GM21825 (cell line): ENCODE data around the gene CHRNG.
"Not testable (repeated sequence)": the region's sequence is repeated elsewhere in the genome, so short reads cannot be mapped to it uniquely, and the experiment has no call there.

Experiments used
- ATAC-seq: cut with Tn5 transposase; IDR thresholded peaks from one replicate; pipeline ENCODE4 v1.9.1; 2021; ENCODE audit warnings: mild to moderate bottlenecking, moderate library complexity; ENCODE audit not compliant: unreplicated experiment

The CHRNG gene

GRCh38 chr2:232543491-232543890 lies 4.0 kb downstream of the CHRNG start:
- no peak for ATAC-seq

GRCh38 chr2:232543928-232544631 lies 4.6 kb downstream of the CHRNG start:
- no peak for ATAC-seq

- ATAC-seq, result no peak
These were observed 5.2 kb downstream of the CHRNG start for GRCh38 chr2:232544674-232545073.

- ATAC-seq, result no peak
These were observed 6.3 kb downstream of the CHRNG start for GRCh38 chr2:232545511-232546375.

GRCh38 chr2:232547991-232548390 lies 8.5 kb downstream of the CHRNG start:
- ATAC-seq, result no peak

GRCh38 chr2:232549655-232550353 lies 10.3 kb downstream of the CHRNG start:
- ATAC-seq, result no peak

GRCh38 chr2:232550354-232551249 lies 11.1 kb downstream of the CHRNG start, which contains the start of the genes EIF4E2 and TIGD1:
EIF4E2 (plus strand) TSS chr2:232550689; CDS start chr2:232550725, 36 bp downstream.
TIGD1 (minus strand) TSS chr2:232550557; CDS start chr2:232549882, 675 bp downstream.
- ATAC-seq, result peak; percentile 89

GRCh38 chr2:232551250-232551638 lies 11.8 kb downstream of the CHRNG start:
- no peak for ATAC-seq

GRCh38 chr2:232551776-232552175 lies 12.3 kb downstream of the CHRNG start:
- ATAC-seq, result no peak

- ATAC-seq, result no peak
These were observed 16.9 kb downstream of the CHRNG start for GRCh38 chr2:232556426-232556825.

- no peak for ATAC-seq
These were observed 23.1 kb downstream of the CHRNG start for GRCh38 chr2:232562515-232563151.

- ATAC-seq, result no peak
These were observed 24.1 kb downstream of the CHRNG start for GRCh38 chr2:232563580-232563979.

- ATAC-seq, result no peak
These were observed 28.2 kb downstream of the CHRNG start for GRCh38 chr2:232567721-232568120.

GRCh38 chr2:232568161-232568560 lies 28.7 kb downstream of the CHRNG start:
- ATAC-seq, result no peak

- no peak for ATAC-seq
These were observed 30.0 kb downstream of the CHRNG start for GRCh38 chr2:232569541-232569940.

GRCh38 chr2:232570481-232570880 lies 31.0 kb downstream of the CHRNG start:
- ATAC-seq, result not testable (repeated sequence)

- no peak for ATAC-seq
These were observed 31.6 kb downstream of the CHRNG start for GRCh38 chr2:232571026-232571474.

GRCh38 chr2:232573042-232573441 lies 33.5 kb downstream of the CHRNG start:
- ATAC-seq, result no peak

GRCh38 chr2:232573771-232574435 lies 34.4 kb downstream of the CHRNG start:
- no peak for ATAC-seq
